ENCODE results near the gene EPS8L1.
A peak's percentile ranks its signal among the peaks of the same experiment; 100 is the strongest.
"Not testable (repeated sequence)": the region's sequence is repeated elsewhere in the genome, so short reads cannot be mapped to it uniquely, and the experiment has no call there.

The EPS8L1 gene

DNA sequence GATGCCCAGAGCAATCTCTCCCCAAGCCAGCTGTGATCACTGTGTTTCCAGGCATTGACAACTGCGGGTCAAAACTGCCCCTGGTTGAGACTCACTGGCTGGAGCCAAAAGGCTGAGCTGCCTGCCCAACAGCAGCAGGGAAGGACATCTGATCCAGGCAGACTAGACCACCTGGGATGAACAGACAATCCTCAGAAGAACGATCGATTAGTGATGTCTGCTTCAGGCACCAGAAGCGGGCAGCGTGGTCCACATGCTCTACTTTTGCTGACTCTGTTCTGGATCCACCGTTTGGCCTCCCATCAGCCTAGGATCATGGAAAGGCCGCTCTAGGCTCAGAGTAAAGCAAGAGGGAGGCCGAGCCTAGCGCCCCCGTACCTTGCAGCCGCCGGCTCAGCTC is 27.7 kb upstream of the EPS8L1 start:
- DNase-seq = no peak
- intact Hi-C loops (cut with DNase I) = no loop called here

DNA sequence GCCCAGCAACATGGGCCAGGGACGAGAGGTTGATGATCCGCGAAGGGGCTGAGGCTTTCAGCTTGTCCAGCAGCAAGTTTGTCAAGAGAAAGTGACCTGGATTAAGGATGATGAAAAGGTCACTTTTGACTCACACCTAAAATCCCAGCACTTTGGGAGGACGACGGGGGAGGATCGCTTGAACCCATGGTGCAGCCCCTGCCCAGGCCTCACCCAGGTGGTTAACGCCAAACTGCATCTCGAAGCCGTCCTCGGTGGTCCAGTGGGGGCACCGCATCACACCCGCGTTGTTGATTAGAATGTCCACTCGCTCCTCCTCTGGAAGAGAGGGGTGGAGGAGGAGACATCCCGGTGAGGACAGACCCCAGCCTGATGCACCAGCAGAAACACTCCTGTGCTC is 27.2 kb upstream of the EPS8L1 start:
- intact Hi-C loops (cut with DNase I) = no loop called here
- no peak for DNase-seq

DNA sequence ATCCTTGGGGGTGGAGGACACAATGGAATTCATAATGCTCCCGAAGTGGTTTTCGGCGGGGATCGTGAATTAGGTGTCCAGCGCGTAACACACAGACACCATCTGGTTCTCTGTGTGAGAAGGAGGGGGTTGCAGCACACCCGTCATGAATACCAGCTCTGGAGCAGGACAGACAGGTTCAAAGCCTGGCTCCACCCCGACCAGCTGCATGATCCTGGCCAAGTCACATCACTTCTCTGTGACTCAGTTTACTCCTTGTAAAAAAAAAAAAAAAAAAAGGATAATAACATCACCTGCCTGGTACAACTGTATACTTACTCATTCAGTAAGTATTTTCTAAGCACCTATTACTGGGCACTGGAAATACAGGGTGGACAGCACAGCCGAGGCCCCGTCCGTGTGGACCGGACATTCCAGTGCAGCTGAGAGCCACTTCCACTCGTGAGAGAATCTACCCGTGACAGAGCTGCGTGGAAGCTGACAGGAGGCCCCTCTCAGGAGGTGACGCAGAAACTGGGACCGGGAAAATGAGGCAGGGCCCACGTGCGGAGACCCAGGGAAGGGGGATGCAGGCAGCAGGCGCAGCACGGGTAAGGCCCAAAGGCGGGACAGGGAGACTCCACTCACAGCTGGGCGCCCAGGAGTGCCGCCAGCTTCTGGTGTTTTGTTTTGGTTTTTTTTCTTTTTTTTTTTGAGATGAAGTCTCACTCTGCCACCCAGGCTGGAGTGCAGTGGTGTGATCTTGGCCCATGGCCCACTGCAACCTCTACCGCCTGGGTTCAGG is 24.7 kb upstream of the EPS8L1 start:
- no peak for DNase-seq
- intact Hi-C loops (cut with DNase I) = no loop called here

DNA sequence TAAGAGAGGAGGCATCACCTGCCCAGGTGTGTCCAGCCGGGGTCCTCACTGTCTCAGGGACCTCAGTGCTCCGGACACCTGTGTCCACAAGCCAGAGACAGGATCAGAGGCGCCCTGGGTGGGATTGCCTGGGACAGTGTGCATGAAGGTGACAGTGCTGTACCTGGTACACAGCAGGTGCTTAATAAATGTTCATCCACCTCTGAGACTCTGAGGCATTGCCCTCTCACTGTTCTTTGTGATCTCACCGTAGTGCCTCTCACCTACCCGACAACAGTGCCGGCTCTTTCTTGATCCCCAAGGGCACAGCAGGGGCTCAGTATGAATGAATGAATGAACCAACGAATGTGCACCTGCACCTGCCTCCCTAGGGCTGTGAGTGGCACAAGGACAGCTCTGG is 21.9 kb upstream of the EPS8L1 start:
- intact Hi-C loops (cut with DNase I) = no loop called here
- DNase-seq = no peak

DNA sequence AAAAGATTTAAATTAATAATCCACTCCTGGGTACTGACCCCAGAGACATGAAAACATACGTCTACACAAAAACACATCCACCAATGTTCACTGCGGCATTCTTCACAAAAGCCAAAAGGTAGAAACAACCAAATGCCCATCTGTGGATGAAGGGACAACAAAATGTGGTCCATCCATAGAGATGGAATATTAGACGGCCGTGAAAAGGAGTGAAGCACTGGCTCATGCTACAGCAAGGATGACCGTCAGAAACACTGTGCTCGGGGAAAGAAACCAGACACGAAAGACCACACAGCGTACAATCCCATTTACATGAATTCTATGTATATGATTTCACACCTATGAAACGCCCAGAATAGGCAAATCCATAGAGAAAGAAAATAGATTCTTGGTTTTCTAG is 18.8 kb upstream of the EPS8L1 start:
- intact Hi-C loops (cut with DNase I) = no loop called here

DNA sequence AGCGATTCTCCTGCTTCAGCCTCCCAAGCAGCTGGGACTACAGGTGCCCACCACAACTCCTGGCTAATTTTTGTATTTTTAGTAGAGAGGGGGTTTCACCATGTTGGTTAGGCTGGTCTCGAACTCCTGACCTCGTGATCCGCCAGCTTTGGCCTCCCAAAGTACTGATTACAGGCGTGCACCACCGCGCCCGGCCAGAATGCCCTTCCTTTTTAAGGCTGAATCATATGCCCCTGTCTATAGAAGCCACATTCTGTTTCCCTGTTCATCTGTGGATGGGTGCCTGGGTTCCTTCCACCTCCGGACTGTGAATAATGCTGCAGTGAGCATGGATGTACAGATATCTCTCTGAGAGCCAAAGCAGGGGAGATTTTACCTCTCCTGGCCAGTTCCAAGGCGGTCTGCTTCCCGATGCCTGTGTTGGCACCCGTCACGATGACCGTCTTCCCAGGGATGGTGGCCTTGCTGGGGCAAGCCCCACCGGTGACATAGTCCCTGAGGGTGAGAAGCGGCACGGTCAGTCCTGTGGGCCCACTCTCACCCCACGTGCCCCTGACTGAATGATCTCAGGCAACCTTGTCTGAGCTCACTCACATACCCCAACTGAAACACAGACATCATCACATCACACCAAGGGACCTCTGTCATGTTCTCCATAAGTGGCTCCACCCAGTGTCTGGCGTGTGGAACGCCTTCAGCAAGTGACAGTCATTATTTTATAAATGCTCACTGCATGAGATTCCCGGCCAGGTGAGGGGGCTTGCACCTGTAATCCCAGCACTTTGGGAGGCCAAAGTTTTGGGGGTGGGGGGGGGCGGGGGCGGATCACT is 16.7 kb upstream of the EPS8L1 start:
- intact Hi-C loops (cut with DNase I) = no loop called here
- no peak for DNase-seq

More for the DNA sequence above, 18.8 kb upstream of the EPS8L1 start:
- no peak for DNase-seq

DNA sequence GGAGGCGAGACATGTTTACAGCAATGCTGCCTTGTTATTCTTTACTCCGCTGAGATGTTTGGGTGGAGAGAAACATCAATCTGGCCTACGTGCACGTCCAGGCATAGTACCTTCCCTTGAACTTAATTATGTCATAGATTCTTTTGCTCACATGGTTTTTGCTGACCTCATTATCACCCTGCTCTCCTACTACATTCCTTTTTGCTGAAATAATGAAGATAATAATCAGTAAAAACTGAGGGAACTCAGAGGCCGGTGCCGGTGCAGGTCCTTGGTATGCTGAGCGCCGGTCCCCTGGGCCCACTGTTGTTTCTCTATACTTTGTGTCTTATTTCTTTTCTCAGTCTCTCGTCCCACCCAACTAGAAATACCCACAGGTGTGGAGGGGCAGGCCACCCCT is 15.4 kb upstream of the EPS8L1 start:
- DNase-seq; intact Hi-C loops (cut with DNase I): not testable (repeated sequence)

DNA sequence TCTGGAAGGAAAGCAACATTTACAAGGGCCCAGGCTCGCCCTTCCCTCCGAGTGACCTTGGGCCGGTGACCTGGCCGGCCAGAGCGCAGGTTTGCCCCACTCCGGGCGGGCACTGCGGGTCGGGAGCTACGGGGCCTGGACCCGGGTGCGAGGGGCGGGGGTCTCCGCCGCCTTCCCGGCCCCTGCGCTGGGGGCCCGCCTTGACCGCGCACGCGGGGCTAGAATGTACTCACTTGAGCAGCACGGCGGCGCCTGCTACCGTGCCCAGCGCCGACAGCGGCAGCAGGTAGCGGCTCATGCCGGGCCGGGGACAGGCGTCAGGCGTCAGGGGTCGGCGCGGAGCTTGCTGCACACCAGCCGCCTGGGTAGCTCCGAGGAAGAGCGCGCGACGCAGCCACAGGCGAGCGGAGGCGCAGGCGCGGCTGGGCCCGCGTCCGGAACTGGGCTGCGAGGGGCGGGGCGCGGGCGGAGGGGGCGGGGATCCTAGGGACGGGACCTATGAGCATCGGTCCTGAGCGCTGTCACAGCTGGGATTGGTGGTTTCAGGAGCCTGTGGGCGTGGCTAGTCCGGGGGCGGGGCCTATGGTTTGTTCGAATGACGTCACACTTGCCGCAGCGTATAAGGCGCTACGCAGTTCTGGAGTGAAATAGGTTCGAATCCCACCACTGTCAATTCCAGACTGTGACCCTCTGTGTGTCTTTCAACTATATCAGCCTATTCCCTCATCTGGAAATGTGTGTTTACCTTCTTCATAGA is 12.8 kb upstream of the EPS8L1 start, which contains the start of gene RDH13:
RDH13 (minus strand) TSS at position 414 of the 757 bp plus-strand sequence; CDS start at position 298, 116 bp downstream.
- DNase-seq = peak; percentile 83 to 97 (median 93)

DNA sequence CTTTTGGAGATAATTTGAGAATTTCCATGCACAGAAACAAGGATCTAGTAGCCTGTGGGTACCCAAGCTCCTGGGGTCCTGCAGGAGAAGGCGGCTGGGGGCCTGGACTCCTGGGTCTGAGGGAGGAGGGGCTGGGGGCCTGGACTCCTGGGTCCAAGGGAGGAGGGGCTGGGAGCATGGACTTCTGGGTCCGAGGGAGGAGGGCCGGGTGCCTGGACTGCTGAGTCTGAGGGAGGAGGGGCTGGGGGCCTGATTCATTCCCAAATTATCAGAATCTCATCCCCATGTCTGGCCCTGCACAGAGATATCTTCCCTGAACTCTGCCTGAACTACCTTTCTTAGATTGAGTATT is 12.2 kb upstream of the EPS8L1 start:
- intact Hi-C loops (cut with DNase I) = no loop called here
- no peak for DNase-seq

More for the DNA sequence above, 12.8 kb upstream of the EPS8L1 start, which contains the start of gene RDH13:
- intact Hi-C loops (cut with DNase I) = no loop called here

DNA sequence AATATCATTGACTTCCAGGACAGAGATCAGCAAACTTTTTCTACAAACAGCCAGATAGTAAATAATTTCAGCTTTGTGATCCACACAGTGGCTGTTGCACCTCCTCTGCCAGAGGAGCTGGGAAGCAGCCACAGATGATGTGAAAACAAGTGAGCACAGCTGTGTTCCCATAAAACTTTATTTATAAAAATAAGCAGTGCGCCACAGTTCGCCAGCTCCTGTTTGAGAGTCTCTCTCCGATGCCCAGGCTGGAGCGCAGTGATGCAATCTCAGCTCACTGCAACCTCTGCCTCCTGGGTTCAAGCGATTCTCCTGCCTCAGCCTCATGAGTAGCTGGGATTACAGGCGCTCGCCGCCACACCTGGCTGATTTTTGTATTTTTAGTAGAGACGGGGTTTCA is 10.2 kb upstream of the EPS8L1 start:
- intact Hi-C loops (cut with DNase I); DNase-seq: not testable (repeated sequence)

DNA sequence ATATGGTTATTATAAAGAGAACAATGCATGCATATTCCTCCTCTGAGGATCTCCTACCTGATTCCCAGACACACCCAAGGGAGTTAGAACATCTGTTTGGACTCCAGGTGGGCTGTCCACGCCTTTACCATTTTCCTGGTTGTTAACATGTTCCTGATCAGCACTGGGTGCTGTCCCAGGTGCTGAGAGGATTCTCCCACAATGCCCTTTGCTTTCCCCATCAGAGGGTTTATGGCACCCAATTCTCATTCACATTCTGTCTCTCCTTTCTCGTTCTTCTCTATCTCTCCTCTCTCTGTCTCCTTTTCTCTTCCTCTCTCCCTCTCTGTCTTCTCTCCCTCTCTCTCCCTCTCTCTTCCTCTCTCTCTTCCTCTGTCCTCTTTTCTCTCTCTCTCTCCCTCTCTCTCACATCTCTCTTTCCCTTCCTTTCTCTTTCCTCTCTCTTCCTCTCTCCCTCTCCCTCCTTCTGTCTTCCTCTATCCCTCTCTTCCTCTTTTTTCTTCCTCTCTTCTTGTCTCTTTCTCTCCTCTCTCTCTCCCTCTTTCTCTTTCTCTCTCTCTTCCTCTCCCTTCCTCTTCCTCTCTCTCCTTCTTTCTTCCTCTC is 9.5 kb upstream of the EPS8L1 start:
- DNase-seq = no peak
- intact Hi-C loops (cut with DNase I) = no loop called here

DNA sequence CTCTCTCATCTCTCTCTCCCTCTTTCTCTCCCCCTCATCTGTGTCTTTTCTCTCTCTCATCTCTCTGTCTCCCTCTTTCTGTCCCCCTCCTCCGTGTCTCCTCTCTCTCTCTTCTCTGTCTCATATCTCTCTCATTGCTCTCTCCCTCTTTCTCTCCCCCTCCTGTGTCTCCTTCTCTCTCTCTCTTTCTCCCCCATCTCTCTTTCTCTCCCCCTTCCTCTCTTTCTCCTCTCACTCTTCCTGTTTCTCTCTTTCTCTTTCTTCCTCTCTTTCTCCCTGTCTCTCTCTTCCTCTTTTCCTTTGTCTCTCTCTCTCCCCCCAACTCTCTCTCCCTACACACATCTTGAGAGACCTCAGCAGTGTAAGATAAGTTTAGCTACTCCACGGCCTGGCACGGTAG is 7.8 kb upstream of the EPS8L1 start:
- intact Hi-C loops (cut with DNase I) = no loop called here
- no peak for DNase-seq

DNA sequence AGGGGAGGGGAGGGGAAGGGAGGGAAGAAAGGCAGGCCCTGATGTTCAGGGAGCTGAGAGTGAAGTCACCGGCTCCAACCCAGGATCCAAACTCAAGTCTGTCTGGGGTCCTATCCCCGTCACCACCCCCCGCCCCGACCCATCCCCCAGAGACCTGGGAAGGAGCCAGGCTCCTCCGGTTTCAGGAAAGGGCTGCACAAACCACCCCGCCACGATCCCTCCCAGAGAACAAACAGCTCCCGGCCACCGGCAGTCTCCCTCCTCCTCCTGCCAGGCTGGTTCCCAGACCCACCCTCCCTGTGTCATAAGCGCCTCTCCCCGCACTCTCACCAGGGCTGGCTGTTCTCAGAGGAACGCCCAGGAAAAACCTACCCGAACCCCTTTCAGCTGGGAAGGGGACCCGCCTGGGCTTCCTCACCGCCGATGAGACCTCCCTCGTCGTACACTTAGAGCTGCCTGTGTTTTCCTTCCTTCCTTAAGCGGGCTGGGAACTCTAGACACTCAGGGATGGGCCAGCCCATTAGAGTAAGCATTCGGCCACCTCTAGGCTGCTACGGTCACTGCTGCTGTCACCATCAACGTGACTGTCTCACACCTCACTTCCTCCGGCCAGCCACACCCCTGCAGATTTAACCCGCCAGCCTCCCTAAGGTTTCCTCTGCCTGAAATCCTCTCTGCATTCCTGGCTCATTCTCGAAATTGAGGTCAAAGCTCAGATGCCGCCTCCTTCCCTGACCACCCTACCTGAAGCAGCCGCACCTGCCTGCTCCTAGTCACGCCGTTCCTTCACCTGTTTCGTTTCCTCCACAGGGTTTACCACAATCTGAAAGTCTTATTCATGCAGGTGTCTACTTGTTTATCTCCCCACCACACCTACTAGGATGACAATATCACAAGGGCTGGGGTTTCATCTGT is 6.5 kb upstream of the EPS8L1 start:
- intact Hi-C loops (cut with DNase I) = no loop called here
- no peak for DNase-seq

DNA sequence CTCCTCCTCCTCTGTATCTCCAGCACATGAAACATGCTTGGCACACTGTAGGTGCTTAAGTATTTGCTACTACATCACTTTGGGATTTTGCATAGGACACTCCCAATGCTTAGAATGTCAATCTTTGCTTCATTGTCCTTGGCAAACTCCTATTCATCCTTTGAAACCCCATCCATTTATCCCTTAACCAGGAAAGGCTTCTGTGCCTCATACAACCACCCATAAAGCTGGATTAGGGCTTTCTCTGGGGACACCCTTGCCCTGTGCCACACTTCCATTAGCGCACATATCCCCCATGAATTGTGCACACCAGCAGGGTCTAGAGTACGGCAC is 5.8 kb upstream of the EPS8L1 start:
- DNase-seq = no peak
- intact Hi-C loops (cut with DNase I) = no loop called here

DNA sequence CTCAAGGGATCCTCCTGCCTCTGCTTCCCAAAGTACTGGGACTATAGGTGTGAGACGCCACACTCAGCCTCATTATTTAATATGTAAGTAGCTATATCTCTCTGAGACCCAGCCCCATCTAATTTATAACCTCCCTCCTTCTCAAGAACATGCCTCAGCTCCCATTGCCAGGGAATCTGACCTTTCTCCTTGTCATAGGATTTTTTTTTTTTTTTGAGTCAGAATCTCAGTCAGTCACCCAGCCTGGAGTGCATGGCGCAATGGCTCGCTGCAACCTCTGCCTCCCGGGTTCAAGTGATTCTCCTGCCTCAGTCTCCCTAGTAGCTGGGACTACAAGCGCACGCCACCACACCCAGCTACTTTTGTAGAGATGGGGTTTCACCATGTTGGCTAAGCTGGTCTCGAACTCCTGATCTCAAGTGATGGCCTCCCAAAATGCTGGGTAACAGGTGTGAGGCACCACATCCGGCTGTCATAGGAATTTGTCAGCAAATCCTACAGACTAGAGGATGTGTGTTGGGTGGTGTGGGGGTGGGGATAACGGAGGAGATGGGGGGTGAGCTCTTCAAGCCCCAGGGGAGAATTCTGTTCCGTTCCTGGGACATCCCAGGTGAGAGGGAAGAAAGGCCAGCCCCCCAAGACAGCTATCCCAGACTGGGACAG is 5.1 kb upstream of the EPS8L1 start:
- no peak for DNase-seq
- intact Hi-C loops (cut with DNase I) = no loop called here

DNA sequence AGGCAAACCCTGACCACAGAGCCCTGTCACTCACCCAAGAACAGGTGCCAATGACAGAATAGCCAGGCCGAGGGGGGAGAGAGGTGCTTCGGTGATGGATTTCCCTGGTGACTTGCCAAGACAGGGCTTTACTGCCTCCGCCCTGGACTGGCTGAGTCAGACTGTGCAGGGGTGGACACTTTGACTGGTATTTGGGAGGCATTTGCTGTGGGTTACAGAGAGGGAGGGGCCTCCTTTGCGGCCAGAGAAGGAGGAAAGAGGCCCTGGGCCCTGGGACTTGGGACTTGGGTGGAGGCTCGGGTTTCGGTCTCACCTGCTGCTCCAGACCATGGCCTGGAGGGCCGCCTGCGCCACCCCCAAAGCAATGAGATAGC is 4.6 kb upstream of the EPS8L1 start:
- DNase-seq = no peak
- intact Hi-C loops (cut with DNase I) = no loop called here

DNA sequence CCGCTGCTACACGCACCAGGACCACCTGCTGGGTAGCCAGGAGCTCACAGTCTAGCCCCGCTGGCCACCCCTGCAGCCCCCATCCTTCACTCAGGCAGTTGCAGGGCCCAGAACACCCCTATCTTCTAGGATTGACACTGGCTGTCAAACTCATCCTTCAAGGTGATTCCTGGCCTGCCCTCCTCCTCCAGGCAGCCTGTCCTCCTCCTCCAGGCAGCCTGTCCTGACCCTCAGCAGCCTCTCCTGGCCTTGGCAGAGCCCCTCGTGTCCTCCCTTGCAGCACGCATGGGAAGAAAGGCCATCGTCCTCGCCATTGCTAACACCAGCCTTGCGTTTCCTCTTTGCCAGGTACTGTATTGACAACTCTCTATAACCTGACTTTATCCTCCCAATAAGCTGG is 3.8 kb upstream of the EPS8L1 start:
- intact Hi-C loops (cut with DNase I) = no loop called here
- no peak for DNase-seq

DNA sequence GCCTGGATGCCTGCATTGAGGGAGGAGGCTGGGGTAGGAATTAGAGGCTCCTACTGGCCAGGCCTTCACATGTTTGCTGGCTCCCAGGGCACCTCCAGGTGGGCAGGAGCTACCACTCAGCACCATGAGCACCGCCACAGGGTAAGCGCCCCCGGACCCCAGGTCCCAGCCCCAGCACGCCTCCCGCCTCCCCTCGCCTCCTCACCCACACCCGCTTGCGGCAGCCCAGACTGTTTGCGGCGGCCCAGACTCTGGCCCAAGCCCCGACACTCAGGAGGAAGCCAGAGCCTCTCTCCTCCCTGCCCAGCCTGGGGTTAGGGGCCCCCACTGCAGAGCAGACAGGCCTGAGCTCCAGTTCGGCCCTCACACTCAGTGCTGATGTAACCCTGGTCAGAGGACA is 652 bp downstream of the EPS8L1 start:
- no peak for DNase-seq

More for the DNA sequence above, 652 bp downstream of the EPS8L1 start:
- intact Hi-C loops (cut with DNase I) = no loop called here

All from head of caudate nucleus (tissue), 42 donors.